ENCODE results near the gene ARHGAP27. TPM values are rescaled to one million over a fixed set of nuclear protein-coding genes. Genes with fewer than 3 reads are reported as not detected.

Gene ARHGAP27
- polyA plus RNA-seq, 1 donor (not counting 4 experiments of a cell fraction or from before 2014, with no cell fraction given): 14.4 TPM

GRCh38 chr17:45388604-45389325, 43.9 kb downstream of the ARHGAP27 start:
- no peak overlapping the region for H3K27ac ChIP-seq (ENCODE audit: control insufficient read depth, insufficient read depth, low read length)
- H3K4me2 ChIP-seq (ENCODE audit: control insufficient read depth, extremely low read depth, insufficient read depth, low read depth, low read length): no peak overlapping the region
- no peaks in the 10 kb centered on the region for H3K36me3 ChIP-seq (ENCODE audit: control insufficient read depth in 2 of 2, extremely low read depth in 1 of 2, insufficient read depth in 2 of 2, low read length in 2 of 2)
- H2AFZ ChIP-seq (ENCODE audit: control insufficient read depth, low read length): no peak overlapping the region
- no peaks in the 10 kb centered on the region for H4K20me1 ChIP-seq (ENCODE audit: control insufficient read depth, extremely low read depth, insufficient read depth, low read length)
- no peaks in the 10 kb centered on the region for H3K9me1 ChIP-seq (ENCODE audit: control insufficient read depth, extremely low read depth, insufficient read depth, low read length)
- dilution Hi-C loops (cut with MboI; ENCODE audit: extremely low pct_ligation_motif_present, low sequenced_read_pairs): no loop called here
- no peak for DNase-seq (ENCODE audit: low read depth, low spot score)
- H3K27me3 ChIP-seq (ENCODE audit: control insufficient read depth, extremely low read depth, insufficient read depth, low read length): peaks cover 10% of the 10 kb centered on the region
- H3K4me3 ChIP-seq (ENCODE audit: control insufficient read depth in 2 of 3, extremely low read depth in 1 of 3, insufficient read depth in 2 of 3, low read depth in 1 of 3, low read length in 3 of 3): no peak overlapping the region
- FAIRE-seq: no peak
- TF ChIP-seq CTCF (optimal IDR thresholded peaks at IDR 0.05 in 1 of 3, IDR thresholded peaks at IDR 0.05 in 1 of 3, conservative IDR thresholded peaks at IDR 0.05 in 1 of 3; ENCODE audit: extremely low read depth in 1 of 3, insufficient read depth in 2 of 3, low read length in 3 of 3) (no peak), EZH2 (IDR thresholded peaks at IDR 0.05; ENCODE audit: low read length) (no peak)
- H3K9ac ChIP-seq (ENCODE audit: control insufficient read depth, extremely low read depth, insufficient read depth, low read length): no peak overlapping the region
- no peaks in the 10 kb centered on the region for H3K9me3 ChIP-seq (ENCODE audit: control insufficient read depth, low read depth, low read length)
- no peaks in the 10 kb centered on the region for H3K79me2 ChIP-seq (ENCODE audit: control insufficient read depth, insufficient read depth, low read length)
- H3K4me1 ChIP-seq (ENCODE audit: control insufficient read depth, extremely low read depth, insufficient read depth, low read length): no peaks in the 10 kb centered on the region

GRCh38 chr17:45387739-45388138, 44.9 kb downstream of the ARHGAP27 start:
- no peak overlapping the region for H3K27ac ChIP-seq (ENCODE audit: control insufficient read depth, insufficient read depth, low read length)
- H3K4me2 ChIP-seq (ENCODE audit: control insufficient read depth, extremely low read depth, insufficient read depth, low read depth, low read length): no peak overlapping the region
- no peaks in the 10 kb centered on the region for H3K79me2 ChIP-seq (ENCODE audit: control insufficient read depth, insufficient read depth, low read length)
- dilution Hi-C loops (cut with MboI; ENCODE audit: extremely low pct_ligation_motif_present, low sequenced_read_pairs): no loop called here
- H2AFZ ChIP-seq (ENCODE audit: control insufficient read depth, low read length): no peak overlapping the region
- no peaks in the 10 kb centered on the region for H3K9me1 ChIP-seq (ENCODE audit: control insufficient read depth, extremely low read depth, insufficient read depth, low read length)
- TF ChIP-seq CTCF (optimal IDR thresholded peaks at IDR 0.05 in 1 of 3, IDR thresholded peaks at IDR 0.05 in 1 of 3, conservative IDR thresholded peaks at IDR 0.05 in 1 of 3; ENCODE audit: extremely low read depth in 1 of 3, insufficient read depth in 2 of 3, low read length in 3 of 3) (no peak), EZH2 (IDR thresholded peaks at IDR 0.05; ENCODE audit: low read length) (no peak)
- peaks cover 10% of the 10 kb centered on the region for H3K27me3 ChIP-seq (ENCODE audit: control insufficient read depth, extremely low read depth, insufficient read depth, low read length)
- no peaks in the 10 kb centered on the region for H4K20me1 ChIP-seq (ENCODE audit: control insufficient read depth, extremely low read depth, insufficient read depth, low read length)
- H3K9me3 ChIP-seq (ENCODE audit: control insufficient read depth, low read depth, low read length): no peaks in the 10 kb centered on the region
- no peak overlapping the region for H3K4me3 ChIP-seq (ENCODE audit: control insufficient read depth in 2 of 3, extremely low read depth in 1 of 3, insufficient read depth in 2 of 3, low read depth in 1 of 3, low read length in 3 of 3)
- FAIRE-seq (no peak), DNase-seq (ENCODE audit: low read depth, low spot score) (no peak)
- H3K9ac ChIP-seq (ENCODE audit: control insufficient read depth, extremely low read depth, insufficient read depth, low read length): no peak overlapping the region
- H3K36me3 ChIP-seq (ENCODE audit: control insufficient read depth in 2 of 2, extremely low read depth in 1 of 2, insufficient read depth in 2 of 2, low read length in 2 of 2): no peaks in the 10 kb centered on the region
- H3K4me1 ChIP-seq (ENCODE audit: control insufficient read depth, extremely low read depth, insufficient read depth, low read length): peaks cover 3% of the 10 kb centered on the region
